Bronchial epithelial cell (primary cell): Measurements from ENCODE around the gene ITGA2B. TPM values are rescaled to one million over a fixed set of nuclear protein-coding genes. Genes with fewer than 3 reads are reported as not detected.

Experiments used
- DNase-seq: peaks from one replicate; pipeline ENCODE4 v3.0.0-alpha.2; 2010; ENCODE audit warnings: low read depth
- FAIRE-seq: peaks from 2 replicates; lab custom pipeline; 2011; peaks lifted over from hg19 to GRCh38; lab: Jason Lieb, UNC
- H3K27me3 ChIP-seq: 2 replicates; pipeline ENCODE4 v1.5.1; 2011; ENCODE audit warnings: low read length; ENCODE audit not compliant: control insufficient read depth, insufficient read depth
- H3K36me3 ChIP-seq: 2 replicates; pipeline ENCODE4 v1.5.1; 2011; ENCODE audit warnings: low read length; ENCODE audit not compliant: control insufficient read depth, insufficient read depth
- H3K4me3 ChIP-seq: 2 replicates; pipeline ENCODE4 v1.5.1; 2011; ENCODE audit warnings: mild to moderate bottlenecking, low read depth, low read length, control low read depth
- total RNA-seq: library from RNA; depleted of rRNA; stranded (reverse); fragments of >200 nt; gene quantifications from 2 replicates; pipeline ENCODE4 v1.2.1, GENCODE V29; 2014
- TF ChIP-seq, protein P1 (sequence below): IDR thresholded peaks from 2 replicates; pipeline ENCODE4 v1.5.1; 2011; ENCODE audit warnings: mild to moderate bottlenecking, moderate library complexity, low read length, control low read depth, inconsistent platforms; ENCODE audit not compliant: insufficient read depth, severe bottlenecking

ITGA2B gene
- total RNA-seq, 1 donor from 2014 or later: not detected

DNA sequence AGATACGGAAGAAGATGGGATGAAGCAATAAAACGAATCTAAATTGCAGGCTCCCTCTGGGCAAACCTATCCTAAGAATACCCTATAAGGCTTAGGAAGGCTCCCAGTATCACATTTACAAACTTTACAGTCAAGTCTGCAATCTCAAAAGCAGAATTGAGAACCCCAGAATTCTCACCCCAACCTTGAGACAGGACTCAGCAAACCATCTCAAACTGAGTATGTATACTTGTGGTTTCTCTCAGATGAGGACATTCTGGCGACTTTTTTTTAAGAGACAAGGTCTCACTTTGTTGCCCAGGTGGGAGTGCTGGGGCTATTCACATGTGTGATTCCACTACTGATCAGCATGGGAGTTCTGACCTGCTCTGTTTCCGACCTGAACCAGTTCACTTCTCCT, 19.3 kb upstream of the ITGA2B start:
- no peak for FAIRE-seq
- DNase-seq: no peak
- Histone ChIP-seq H3K4me3 (no peak overlapping the region), H3K27me3 (no peaks in the 10 kb centered on the region), H3K36me3 (no peaks in the 10 kb centered on the region)
- TF ChIP-seq, protein P1, sequence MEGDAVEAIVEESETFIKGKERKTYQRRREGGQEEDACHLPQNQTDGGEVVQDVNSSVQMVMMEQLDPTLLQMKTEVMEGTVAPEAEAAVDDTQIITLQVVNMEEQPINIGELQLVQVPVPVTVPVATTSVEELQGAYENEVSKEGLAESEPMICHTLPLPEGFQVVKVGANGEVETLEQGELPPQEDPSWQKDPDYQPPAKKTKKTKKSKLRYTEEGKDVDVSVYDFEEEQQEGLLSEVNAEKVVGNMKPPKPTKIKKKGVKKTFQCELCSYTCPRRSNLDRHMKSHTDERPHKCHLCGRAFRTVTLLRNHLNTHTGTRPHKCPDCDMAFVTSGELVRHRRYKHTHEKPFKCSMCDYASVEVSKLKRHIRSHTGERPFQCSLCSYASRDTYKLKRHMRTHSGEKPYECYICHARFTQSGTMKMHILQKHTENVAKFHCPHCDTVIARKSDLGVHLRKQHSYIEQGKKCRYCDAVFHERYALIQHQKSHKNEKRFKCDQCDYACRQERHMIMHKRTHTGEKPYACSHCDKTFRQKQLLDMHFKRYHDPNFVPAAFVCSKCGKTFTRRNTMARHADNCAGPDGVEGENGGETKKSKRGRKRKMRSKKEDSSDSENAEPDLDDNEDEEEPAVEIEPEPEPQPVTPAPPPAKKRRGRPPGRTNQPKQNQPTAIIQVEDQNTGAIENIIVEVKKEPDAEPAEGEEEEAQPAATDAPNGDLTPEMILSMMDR: no peak

DNA sequence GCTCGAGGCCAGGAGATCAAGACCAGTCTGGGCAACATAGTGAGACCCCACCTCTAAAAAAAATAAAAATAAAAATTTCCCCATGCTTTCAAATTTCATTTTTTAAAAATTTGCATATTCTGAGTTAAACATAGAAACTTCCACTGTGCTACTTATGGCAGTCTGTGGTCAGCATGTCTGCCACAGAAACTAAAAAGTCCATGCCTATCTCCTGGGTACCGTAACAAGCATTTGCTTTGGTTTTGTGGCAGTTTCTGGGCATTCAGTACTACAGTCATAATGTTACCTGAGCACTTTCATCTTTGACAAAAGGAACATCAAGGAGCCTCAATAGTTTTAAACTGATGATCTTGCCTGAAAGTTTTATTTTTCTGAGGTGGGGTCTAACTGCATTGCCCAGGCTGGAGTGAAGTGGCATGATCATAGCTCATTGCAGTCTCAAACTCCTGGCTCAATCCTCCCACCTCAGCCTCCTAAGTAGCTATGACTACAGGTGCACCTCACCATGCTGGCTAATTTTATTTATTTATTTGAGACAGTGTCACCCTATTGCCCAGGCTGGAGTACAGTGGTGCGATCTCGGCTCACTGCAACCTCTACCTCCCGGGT, 13.2 kb upstream of the ITGA2B start:
- Histone ChIP-seq H3K27me3 (no peaks in the 10 kb centered on the region), H3K4me3 (no peak overlapping the region), H3K36me3 (peaks cover 24% of the 10 kb centered on the region)
- TF ChIP-seq, protein P1: no peak
- no peak for FAIRE-seq
- no peak for DNase-seq

DNA sequence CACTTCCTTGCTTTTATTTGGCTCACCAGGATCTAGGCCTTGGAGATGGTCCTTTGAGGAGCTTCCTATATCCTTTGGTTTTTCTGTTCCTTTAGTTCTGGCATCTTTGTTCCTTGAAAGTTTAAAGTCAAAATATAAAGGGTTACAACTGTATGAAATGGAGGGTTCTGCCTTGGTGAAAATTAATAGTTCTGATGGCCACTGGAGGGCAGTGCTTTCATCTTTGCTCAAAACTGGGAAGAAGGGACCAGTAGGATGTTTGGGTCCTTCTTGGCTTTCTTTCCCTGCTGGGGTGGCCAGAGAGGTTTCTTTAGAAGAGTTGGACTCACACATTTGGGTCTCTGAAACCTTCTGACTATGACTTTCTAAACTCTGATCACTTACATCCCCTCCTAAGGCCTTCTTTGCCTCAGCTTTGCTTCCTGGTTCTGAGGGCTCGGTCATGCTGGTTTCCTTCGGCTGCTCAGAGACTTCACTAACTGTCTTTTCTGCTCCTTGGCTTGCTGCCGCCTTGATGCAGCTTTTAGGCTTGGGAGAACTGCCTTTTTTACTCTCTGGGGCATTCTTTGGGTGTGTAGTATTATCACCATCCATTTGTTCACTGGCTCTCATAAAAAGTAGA, 10.9 kb upstream of the ITGA2B start:
- H3K4me3 ChIP-seq: no peak overlapping the region
- no peaks in the 10 kb centered on the region for H3K27me3 ChIP-seq
- H3K36me3 ChIP-seq: peaks cover 27% of the 10 kb centered on the region
- FAIRE-seq: no peak
- peak; percentile 18 for DNase-seq
- TF ChIP-seq, protein P1: peak; percentile 50

DNA sequence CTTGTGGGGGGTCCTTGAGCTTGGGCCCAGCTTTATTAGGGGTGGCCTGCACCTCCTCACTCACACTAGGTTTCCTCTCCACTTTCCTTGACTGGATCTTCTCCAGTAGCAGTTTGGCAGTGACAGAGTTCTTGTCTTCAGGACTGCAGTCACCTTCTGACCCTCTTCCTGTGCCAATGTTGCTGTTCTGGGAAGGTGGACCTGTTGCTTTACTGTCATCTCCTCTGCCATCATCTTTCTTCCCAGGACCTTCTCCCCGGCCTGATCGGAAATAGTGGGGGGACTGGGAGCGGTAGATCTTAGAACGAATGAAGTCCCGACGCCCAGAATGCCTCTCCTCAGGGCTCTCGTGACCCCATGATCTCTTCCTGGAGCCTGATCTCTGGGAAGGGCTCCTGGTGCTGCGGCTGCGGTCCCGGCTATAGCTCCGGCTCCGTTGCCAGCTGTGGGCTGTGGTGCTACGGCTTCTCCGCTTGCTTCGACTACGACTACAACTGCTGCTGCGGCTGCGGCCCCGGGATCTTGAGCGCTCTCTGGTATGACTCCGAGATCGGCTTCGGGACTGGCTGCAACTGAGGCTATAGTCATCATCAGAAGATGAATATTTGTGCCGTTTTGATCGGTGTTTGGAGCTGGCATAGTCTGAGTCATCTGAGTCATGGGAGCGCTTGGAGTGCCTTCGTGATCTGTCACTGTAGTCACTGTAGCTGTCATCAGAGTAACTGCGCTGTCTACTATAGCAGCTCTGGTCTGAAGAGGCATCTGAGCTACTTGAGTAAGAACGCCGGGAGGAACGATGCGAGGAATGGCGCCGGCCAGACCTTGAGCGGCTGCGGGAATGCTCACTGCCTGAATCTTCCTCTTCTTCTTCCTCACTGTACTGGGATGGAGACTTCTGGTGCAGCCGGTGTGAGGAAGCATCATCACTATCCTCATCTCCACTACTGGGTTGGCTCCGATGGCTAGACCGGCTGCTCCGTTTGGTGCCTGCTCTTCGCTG, 9.5 kb upstream of the ITGA2B start:
- FAIRE-seq (peak; percentile 75), DNase-seq (no peak)
- H3K27me3 ChIP-seq: no peaks in the 10 kb centered on the region
- H3K4me3 ChIP-seq: no peak overlapping the region
- TF ChIP-seq, protein P1: no peak
- H3K36me3 ChIP-seq: peaks cover 27% of the 10 kb centered on the region

DNA sequence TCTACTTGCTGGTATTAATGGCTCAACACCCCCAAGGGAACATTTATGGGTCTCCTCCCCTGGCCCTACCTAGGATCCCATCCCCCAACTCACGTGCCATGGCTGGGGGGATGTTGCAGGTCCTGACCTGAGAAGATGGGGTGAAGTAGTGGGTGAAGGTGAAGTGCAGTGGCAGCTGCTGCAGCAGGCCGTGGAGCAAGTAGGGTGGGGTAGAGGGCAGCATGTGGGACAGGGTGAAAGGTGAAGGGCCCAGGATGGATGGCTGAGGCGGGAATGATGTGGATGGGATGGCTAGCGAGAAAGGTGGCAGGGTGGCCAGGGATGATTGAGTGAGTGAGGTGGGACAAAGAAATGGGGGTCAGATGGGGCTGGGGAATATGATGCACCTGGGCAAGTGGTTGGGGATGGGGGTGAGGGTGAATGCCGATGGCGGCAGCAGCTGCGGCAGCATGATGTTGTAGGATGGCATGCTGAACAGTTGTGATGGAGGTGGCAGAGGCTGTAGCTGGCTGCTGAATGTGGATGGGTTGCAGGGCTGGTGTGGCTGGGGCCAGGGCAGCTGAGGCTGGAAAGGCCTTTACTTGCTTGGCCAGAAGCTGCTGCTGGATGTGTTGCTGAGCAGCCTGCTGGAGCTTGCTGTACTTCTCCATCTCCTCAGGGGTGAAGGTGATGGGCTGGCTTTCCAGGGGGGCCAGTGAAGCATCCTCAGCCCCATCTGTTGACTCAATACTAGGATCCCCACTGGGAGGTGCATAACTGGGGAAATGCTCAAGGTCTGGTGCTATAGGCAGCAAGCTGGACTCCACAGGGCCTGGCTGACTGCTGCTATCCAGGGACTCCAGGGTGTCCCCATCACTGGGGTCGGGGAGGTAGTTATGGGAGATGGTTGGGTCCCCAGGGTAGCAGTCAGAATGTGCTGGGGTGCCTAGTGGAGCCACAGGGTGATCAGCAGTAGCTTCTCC, 8.3 kb upstream of the ITGA2B start:
- no peak overlapping the region for H3K4me3 ChIP-seq
- H3K27me3 ChIP-seq: no peaks in the 10 kb centered on the region
- FAIRE-seq (no peak), DNase-seq (no peak)
- TF ChIP-seq, protein P1: no peak
- peaks cover 27% of the 10 kb centered on the region for H3K36me3 ChIP-seq
